G401.6 (cell line): ENCODE data around the gene FREM1.

Experiments
- FAIRE-seq: peaks from 2 replicates; lab custom pipeline; 2012; peaks lifted over from hg19 to GRCh38; lab: Jason Lieb, UNC

Gene FREM1

DNA sequence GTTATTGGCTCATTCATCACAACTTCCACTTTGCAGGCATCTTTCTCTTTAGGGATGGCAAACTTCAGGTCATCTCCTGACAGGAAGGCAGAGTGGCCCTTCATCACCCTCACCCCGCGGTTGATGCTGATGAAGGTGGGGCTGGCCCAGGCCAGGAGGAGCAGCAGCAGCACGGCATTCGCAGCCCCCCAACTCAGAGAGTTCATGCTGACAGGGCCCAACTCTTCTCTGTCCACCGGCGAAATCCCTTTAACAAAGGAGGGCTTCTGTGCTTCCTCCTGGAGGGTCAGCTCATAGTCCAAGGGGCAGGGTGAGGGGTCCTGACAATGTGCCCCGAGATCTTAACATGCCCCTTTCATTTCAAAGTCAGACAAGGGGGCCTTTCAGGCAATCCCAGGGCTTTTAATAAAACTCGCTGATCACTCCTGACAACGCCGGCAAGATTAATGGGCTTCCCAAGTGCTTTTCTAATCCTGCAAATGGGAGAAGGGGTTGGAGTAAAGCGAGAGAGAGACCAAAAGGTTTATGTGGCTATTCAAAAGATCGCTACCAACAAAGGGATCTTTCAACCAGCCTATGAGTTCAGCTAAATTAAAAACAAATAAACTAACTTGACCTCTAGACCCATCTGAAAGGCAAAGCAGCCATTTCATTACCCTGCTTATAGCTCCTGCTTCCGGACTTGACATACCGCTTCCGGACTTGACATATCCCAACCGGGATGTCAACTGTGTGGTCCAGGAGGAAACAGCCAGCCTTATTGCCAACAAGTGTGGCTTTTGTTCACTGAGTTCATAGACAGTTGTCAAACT lies 41.2 kb downstream of the FREM1 start:
- FAIRE-seq = no peak

DNA sequence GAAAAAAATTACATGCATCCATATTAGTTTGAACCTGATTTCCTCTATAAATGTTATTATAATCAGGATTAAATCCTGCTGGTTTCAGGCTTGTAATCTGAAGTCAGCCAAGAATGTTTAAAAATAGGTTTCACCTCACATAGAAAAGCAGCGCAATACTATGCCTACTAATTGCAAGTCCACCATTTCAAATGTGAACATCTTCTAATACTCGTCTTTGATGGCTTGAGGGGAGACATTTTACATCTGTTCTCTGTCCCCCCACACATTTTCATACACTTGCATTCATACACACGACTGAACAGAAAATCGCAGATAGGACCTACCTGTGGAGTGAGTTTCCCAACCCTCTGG lies 41.8 kb downstream of the FREM1 start:
- FAIRE-seq = no peak

DNA sequence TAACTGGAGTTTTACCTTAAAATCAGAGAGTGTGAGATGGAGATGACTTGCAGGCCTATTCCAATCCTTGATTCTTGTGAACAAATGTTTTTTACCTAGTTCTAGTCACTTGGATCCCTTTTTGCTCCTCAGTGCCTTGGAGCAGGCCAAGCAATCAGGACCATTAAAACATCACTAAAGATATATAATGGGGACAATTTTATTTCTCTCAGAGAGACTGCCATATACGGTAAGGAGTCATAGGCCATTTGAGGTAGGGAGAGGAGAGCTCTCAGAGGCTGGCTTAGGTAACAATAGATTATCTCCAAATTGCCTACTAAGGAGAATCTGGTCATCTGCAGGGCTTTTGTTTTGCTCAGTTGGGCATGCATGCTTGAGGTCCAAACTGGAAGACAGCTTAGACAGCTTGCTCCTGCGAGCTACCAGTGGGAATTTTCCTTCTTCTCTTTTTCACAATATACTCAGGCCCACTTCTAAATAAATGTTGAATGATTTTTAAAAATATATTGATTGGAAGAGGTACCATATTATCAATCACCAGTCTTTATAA lies 44.0 kb downstream of the FREM1 start:
- FAIRE-seq = no peak

DNA sequence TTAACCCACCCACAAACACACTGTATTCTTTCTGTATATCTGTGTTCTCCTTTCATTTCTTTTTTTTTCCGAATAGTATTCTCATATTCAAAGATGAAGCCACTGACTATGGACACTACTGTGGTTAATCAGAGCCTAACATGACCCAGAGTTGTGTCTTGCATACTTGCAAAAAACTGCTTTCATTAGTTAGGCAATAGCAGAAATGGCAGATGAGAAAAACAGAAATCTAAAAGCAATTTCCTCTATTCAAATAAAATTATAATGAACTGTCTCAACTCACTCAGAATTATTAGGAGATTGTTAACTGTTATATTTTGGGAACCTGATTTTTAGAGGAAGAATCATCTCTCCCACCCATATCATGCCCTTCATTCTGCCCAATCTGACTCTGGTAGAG lies 45.9 kb downstream of the FREM1 start:
- FAIRE-seq = no peak

DNA sequence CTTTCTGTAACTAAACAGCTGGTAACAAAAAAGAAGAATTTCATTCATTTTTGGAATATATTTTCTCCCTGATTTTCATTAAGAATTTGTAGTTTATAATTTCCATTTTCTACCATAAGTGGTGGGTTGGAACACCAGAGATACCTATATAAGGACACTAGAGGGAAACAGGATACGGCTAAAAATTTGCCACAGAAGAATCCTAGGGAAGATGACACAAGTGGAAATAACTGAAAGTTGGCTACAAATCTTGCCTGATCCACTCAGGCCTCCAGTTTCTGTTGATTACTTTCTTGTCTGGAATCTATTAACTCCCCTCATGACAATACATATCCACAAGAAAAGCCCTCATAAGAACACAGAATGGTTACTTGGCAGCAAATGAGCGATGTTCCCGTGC lies 46.8 kb downstream of the FREM1 start:
- FAIRE-seq = no peak

DNA sequence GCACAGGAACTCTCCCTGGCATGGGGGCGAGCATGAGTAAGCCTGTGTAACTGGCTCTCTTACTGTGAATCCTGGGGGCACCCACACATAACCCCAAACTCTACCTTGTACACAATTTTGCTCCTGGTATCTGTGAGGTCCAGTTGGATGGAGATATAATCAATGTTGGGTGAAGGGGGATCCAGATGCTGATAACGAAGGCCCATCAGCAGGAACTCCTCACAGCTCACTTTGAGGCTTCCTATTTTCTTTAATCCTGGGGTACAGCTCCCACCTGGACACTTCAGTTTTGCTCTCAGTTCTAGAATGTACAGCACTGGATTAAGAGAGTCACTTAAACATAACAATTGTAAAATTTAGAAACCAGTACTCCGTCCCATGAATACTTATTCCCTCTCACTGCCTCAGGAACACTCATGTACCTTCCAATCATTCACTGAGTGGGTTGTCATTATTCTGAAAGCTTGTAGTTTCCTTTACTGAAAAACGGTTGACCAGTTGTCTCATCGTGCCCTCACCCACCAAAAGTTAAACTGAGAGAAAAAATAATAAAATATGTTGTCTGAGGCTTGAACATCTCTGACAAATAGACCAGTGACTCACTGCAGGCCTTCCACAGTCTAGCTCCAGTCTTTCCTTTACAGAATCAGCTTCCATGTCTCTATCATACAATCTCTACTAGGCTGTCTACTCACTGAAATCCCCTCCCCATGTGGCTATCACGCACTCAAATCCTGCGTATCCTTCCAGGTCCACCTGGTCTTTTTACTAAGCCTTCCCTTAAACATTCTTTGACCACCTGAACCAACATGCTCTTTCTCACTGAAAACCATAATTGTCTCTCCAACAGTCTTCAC lies 52.6 kb downstream of the FREM1 start:
- no peak for FAIRE-seq

DNA sequence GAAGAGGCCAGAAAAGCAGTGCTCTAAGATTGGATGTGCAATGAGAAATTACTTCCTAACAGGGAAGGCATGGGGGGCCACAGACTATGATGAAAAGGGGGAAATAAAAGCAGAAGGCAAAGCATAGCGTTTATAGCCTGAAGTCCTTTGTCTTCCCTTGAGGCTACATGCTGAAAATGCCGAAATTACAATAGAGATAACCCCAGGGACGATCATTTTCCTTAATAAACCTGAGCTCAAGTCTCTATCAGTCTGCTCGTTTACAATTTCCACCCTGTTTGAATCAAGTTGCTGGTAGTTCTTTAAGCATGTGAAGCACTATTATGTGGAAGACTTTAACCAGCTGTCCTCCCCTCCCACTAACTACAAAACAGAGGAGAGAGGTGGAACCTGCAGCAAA lies 60.4 kb downstream of the FREM1 start:
- FAIRE-seq = no peak

DNA sequence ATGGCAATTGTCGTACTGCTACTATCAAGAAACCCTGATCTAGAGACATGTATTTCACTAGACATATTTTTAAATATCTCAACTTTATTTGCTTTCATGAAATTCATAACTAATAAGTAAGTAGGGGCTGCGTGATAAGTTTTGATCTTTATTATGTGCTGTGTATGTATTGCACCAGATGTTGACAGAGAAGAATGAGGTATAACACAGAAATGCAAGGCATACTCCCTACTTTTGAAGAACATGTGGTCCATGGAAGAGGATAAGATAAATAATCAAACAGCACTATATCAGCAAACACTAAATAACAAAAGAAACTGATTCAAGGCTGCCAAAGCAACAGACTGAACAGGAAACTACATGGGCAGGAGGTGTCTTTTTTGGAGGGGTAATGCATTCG lies 60.9 kb downstream of the FREM1 start:
- FAIRE-seq = no peak

DNA sequence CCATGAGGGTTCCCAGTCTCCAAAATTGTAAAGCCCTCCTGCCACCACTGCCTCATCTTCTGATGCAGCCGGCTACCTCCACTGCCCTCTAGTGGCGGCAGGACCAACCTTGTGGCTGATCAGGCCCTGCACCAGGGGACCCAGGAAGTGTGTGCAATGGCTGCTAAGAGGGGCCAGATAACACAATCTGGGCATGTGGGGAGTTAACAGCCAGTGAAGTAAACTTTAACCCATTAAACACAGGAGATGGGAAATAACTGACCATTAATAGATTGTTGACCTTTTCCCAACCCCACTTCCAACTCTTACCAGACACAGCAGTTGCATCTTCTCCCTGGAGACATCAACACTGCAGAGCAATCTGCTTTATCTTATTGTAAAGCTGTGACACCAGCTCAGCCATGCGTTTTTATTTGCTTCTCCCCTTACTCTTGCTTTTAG lies 63.3 kb downstream of the FREM1 start:
- no peak for FAIRE-seq

DNA sequence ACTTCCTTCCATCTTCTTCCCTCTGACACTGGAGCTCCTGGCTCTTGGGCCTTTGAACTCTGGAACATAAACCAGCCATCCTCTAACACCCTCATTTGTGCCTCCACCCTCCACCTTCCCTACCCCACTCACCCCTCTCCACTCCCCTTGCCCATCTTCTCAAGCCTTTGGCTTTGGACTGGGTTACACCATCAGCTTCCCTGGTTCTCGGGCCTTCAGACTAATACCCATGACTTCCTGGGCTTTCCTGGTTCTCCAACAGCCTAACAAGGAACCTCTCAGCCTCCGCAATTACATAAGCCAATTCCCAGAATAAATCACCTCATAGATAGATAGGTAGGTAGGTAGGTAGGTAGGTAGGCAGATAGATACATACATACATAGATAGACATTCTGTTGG lies 67.1 kb downstream of the FREM1 start:
- no peak for FAIRE-seq

DNA sequence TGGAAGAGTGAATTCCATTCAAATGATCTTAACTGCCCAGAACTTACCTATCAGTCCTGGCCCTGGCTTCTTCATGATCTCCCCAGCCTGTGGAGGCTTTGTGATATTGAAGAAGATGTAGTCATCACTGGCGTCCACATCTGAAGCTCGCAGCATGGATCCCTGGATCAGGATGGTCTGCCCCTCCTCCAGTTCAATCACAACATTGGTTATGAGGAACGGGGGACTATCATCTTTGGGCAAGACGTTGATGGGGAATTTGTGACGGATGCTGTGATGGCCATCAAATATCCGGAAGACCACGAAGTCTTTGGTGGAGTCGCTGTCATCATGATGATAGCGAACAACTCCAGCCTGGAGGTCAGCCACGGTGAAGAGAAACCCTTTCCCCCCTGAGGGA lies 68.0 kb downstream of the FREM1 start:
- FAIRE-seq = no peak

DNA sequence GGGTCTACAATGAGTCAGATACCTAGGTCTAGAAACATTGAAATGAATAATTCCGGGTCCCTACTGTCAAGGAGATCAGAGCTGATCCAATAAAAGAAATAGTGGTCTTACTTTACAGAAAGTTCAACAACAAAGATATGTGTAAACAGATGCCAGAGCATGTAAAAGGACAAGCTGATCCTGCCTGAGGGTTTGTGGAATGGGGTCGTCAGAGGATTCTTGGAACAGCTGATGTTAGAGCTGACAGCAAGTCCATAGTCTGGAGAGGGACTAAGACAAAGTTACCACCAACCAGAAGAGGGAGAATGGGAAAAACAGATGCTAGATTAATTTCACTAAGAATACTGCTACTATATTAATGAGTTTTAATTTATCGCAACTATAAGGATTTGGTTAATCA lies 71.5 kb downstream of the FREM1 start:
- FAIRE-seq = no peak

DNA sequence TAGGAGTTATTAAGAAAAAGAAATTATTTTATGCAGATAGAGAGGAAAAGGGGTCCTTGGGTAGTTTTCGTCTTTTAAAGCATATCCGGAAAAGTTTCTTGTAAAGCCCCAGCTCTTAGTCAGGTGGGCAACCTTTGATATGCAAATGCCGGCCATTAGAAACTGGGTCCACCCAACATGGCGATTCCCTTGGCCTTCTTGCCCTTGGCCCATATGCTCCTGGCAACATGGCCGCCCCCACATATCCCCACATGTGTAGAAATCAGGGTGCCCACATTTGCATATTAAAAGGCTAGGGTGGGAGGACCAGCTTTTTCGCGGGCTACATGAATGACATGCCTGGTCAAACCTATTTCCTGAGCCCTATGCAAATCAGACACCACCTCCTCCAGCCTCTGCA lies 73.3 kb downstream of the FREM1 start:
- no peak for FAIRE-seq

DNA sequence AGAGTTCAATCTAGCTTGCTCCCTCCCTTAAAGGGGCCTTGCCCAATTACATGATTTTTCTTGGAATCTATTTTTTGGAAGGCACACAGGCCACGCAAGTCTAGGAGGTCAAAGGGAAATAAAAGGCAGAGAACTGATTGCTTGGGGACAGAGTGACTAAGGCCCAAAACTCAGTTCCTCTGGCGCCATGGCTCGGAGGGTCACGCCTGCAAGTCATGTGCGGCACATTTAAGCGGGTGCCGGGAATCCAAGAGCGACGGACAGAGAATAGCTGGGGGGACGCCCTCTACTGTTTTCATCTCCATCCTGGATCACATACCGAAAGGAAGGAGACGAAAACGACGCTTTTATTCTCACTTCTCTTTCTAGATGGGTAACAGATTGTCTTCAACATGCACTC lies 78.6 kb downstream of the FREM1 start:
- no peak for FAIRE-seq

DNA sequence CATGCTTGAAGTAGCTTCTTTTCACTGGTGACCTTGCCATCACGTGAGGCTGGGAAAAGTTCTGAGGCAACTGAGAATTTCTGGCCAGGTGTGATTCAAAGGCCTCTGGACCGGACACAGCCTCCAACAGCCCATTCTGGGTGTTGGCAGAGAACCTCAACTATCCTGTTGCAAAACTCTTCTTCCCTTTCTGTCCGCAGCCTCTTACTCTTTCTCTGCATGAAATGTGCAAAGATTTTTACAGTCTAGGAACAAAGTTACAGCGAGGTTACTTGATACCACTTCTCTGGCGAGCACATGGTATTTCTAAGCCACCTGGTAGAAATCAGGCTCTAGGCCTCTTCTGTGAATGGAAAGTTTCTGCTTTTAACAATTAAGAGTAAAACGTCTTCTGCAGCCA lies 79.2 kb downstream of the FREM1 start:
- no peak for FAIRE-seq

DNA sequence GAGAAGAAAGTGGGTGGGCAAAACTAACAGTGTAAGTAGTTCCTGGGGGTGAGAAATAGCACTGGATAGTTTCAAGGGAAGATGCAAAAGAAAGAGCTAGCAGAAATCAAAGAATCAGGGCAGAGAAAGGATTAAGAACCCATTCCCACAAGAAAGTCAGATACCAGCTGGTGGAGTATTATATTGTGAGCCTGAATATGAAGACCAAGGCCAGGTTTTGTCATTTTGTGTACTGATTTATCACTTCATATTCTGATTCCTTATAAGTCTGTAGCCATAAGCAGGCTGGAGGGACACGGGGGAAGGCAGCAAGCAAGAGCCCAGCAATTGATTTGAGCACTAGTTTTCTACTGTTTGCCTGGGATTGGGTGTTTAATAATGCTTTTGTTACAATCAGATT lies 80.2 kb downstream of the FREM1 start:
- FAIRE-seq = no peak

DNA sequence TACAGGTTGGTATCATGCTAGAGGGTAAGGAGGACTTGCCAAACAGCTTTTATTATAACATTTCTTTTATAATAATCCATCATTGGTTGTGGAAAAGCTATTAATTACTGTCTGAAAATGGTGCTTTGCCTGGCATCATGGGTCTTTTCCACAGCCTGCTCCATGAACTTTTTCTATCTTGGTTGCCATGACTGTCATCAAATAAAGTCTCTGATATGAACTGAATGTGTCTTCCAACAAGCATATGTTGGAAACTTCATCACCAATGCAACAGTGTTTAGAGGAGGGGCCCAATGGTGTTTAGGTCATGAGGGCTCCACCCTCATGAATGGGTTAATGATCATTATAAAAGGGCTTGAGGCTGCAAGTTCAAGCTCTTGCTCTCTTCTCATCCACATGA lies 81.0 kb downstream of the FREM1 start:
- no peak for FAIRE-seq

DNA sequence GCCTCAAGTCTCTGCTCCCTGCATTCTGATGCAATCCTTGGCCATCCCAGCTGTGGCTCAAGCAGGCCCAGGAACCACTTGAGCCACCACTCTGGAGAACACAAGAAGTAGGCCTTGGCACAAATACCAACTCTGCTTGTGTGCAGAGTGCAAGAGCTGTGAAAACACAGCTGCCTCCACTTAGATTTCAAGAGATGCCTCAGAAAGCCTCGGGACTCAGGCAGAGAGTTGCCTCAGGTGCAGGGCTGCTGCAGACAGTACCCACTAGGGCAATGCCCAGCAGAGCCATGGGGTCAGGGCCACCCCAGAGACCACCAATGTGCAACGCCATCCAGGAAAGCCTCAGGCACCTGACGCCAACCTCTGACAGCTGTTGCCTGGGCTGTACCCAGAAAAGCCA lies 82.4 kb downstream of the FREM1 start:
- FAIRE-seq = no peak

DNA sequence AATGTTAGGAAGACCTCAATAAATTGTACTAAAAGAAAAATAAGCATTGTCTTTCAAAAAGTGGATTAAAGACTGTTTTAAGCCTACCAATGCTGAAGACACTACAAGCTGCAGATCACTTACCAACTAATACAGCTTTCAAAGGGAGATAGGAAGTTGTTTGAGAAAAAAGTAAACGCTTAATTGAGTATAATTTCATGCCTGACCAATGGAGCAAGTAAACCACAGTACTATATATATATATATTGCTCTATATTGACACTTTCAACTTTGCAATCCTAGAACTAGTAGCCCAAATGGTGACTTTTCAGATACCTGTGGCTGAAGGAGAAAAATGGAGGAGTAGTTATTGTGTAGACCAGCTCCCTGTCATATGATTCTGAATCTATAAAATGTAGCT lies 85.7 kb downstream of the FREM1 start:
- no peak for FAIRE-seq

DNA sequence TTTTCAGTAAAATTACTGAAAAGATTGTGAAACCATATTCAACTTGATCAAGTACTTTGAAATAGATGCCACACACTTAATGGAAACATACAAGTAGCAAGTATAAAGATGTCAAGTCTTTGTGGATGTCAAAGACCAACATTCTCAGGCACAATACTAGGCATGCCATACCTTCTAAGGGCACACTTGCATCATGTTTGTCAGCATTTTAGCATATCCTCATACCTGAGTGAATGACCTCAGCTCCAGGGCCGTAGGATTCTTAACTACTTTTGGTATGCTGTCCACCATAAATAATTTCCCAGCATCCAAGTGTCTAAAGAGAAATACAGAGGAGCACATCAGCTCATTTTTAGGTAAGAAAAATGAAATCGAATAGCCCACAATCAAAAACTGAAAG lies 86.4 kb downstream of the FREM1 start:
- no peak for FAIRE-seq

DNA sequence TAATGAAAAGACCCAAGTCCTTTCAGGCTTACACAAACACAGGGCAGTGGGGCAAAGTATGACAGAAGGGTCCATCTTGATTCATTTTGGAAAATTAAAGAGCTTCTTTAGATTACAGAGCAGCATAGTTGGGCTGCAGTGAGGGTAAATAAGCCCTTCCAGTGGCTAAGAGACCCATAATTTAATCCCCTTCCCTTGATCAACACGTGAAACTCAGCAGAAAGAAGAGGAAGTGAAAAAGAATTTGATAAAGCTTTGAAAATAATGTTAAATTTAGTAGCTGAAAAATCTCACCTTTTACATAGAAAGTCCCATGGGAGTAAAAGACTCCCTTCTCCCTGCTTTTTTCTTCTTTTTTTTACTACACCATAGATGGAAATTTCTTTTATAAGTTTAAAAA lies 87.6 kb downstream of the FREM1 start:
- no peak for FAIRE-seq

DNA sequence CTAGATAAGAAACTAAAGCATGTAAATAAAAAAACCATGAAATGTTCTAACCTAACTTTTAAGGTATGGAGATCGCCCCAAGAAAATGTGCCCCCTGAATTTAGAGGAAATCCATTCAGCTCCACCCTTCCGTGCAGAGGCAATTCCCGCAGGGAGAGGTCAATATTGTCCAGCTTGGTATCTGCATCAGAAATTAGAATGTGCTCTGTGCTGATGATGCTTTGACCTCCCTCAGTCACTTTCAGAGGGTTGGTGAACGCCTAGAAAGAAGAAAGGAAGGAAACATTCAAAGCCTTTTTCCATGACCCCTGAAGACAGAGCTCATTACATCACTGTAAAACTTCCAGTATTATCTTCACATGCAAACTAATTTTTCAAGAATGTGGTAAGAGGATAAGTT lies 91.0 kb downstream of the FREM1 start:
- no peak for FAIRE-seq

DNA sequence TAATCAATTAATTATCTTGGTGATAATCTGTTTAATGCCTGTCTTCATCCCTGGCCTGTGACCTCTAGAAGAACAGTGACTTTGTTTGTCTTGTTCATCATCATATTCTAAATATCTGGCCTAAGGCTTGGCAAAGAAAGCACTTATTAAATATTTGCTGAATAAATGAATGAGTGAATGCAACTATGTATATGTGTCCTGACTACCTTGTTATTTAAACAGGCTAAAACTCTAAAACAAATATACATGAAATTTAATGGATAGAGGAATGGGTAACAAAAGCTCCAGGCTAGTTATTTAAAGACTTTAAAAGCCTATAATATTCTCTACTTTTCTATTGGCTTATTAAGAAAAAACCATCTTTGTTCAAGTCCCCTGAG lies 96.0 kb downstream of the FREM1 start:
- no peak for FAIRE-seq
